H1 (cell line): Measurements from ENCODE around the gene WDR89. TPM values are rescaled to one million over a fixed set of nuclear protein-coding genes. Genes with fewer than 3 reads are reported as not detected.

ENCODE experiments used
- CTCF ChIA-PET: fragments of 300-600 bp; sonication (Branson Sonifier 250); formaldehyde crosslinking; loops from one replicate; lab custom pipeline; 2021; ENCODE audit not compliant: partially characterized antibody; lab: Charles Lee
- POLR2A ChIA-PET: fragments of 300-600 bp; sonication (Branson Sonifier 250); formaldehyde crosslinking; loops from one replicate; lab custom pipeline; 2021; ENCODE audit warnings: inconsistent platforms; ENCODE audit not compliant: partially characterized antibody; lab: Charles Lee
- DNase-seq, 2 experiments: peaks; one replicate each; pipeline versions ENCODE4 v3.0.0 to v3.0.0-alpha.2; 2010 to 2022; ENCODE audit warnings: low spot score in 2 of 2, low read depth in 1 of 2, mixed read lengths in 1 of 2
- FAIRE-seq: peaks from 2 replicates; lab custom pipeline; 2011; peaks lifted over from hg19 to GRCh38; lab: Jason Lieb, UNC
- H2AFZ ChIP-seq: 2 replicates; pipeline ENCODE4 v1.8.1; 2012; ENCODE audit warnings: low read length, inconsistent platforms
- H2AK5ac ChIP-seq: 2 replicates; pipeline ENCODE4 v1.6.1; 2013; ENCODE audit warnings: low read depth, low read length
- H2BK120ac ChIP-seq: replicated peaks from 2 replicates; pipeline ENCODE3; 2013; ENCODE audit warnings: low read depth, low read length, inconsistent platforms
- H2BK12ac ChIP-seq: 2 replicates; pipeline ENCODE4 v1.6.1; 2013; ENCODE audit warnings: low read depth, low read length
- H2BK15ac ChIP-seq: 2 replicates; pipeline ENCODE4 v1.6.1; 2013; ENCODE audit warnings: low read length
- H2BK20ac ChIP-seq: 2 replicates; pipeline ENCODE4 v1.6.1; 2013; ENCODE audit warnings: low read length
- H2BK5ac ChIP-seq: 2 replicates; pipeline ENCODE4 v1.6.1; 2013; ENCODE audit warnings: low read depth, low read length
- H3K14ac ChIP-seq: 2 replicates; pipeline ENCODE4 v1.6.1; 2013; ENCODE audit warnings: inconsistent platforms; ENCODE audit not compliant: insufficient read length
- H3K18ac ChIP-seq: 2 replicates; pipeline ENCODE4 v1.6.1; 2013; ENCODE audit warnings: low read length; ENCODE audit errors: extremely low read depth
- H3K23ac ChIP-seq: 2 replicates; pipeline ENCODE4 v1.6.1; 2013; ENCODE audit warnings: inconsistent platforms; ENCODE audit not compliant: insufficient read length
- H3K23me2 ChIP-seq: 2 replicates; pipeline ENCODE4 v1.6.1; 2013; ENCODE audit warnings: low read depth, low read length
- H3K27ac ChIP-seq: 2 replicates; pipeline ENCODE4 v1.6.1; 2011; ENCODE audit warnings: low read depth, low read length, inconsistent platforms
- H3K27me3 ChIP-seq, 4 experiments: replicated peaks in 1 of 4; 1 replicate in 1 of 4; 2 replicates in 3 of 4; pipeline versions ENCODE4 v1.6.1 to v1.8.1; 2011 to 2013; ENCODE audit warnings: low read length in 3 of 4, mild to moderate bottlenecking in 3 of 4, inconsistent platforms in 2 of 4, mixed read lengths in 2 of 4, moderate library complexity in 1 of 4; ENCODE audit not compliant: control insufficient read depth in 3 of 4, insufficient read depth in 3 of 4; ENCODE audit errors: extremely low read depth in 1 of 4
- H3K36me3 ChIP-seq, 4 experiments: 2 replicates each; pipeline versions ENCODE4 v1.6.1 to v1.8.1; 2011 to 2013; ENCODE audit warnings: mild to moderate bottlenecking in 4 of 4, low read length in 3 of 4, moderate library complexity in 2 of 4, control low read depth in 1 of 4, inconsistent platforms in 1 of 4; ENCODE audit not compliant: insufficient read depth in 4 of 4, control insufficient read depth in 2 of 4
- H3K4ac ChIP-seq: replicated peaks from 2 replicates; pipeline ENCODE3; 2013; ENCODE audit warnings: low read length, low read depth, mixed read lengths, inconsistent platforms; ENCODE audit not compliant: insufficient read length
- H3K4me1 ChIP-seq, 4 experiments: replicated peaks in 1 of 4; 1 replicate in 1 of 4; 2 replicates in 3 of 4; pipeline versions ENCODE4 v1.6.1 to v1.8.1; 2011 to 2013; ENCODE audit warnings: low read length in 3 of 4, inconsistent platforms in 2 of 4, mixed read lengths in 1 of 4; ENCODE audit not compliant: insufficient read depth in 4 of 4, control insufficient read depth in 3 of 4
- H3K4me2 ChIP-seq, 2 experiments: 2 replicates each; pipeline versions ENCODE4 v1.6.1 to v1.8.1; 2011 to 2013; ENCODE audit warnings: low read depth in 2 of 2, low read length in 2 of 2, control low read depth in 1 of 2, inconsistent platforms in 1 of 2, mild to moderate bottlenecking in 1 of 2; ENCODE audit not compliant: insufficient read depth in 1 of 2
- H3K4me3 ChIP-seq, 4 experiments: fragments of 200-600, 300-600 bp in 1 of 4; sonication (generic), shearing (Covaris generic), sonication (Bioruptor Twin) in 1 of 4; 2 replicates each; pipeline versions ENCODE4 v1.5.1 to v1.8.1; 2011 to 2016; ENCODE audit warnings: low read length in 4 of 4, low read depth in 3 of 4, control low read depth in 2 of 4, inconsistent platforms in 2 of 4, mild to moderate bottlenecking in 2 of 4, mixed read lengths in 1 of 4, moderate library complexity in 1 of 4; ENCODE audit not compliant: insufficient read depth in 2 of 4; ENCODE audit errors: extremely low read depth in 1 of 4
- H3K56ac ChIP-seq: replicated peaks from 2 replicates; pipeline ENCODE3; 2013; ENCODE audit warnings: low read depth, mild to moderate bottlenecking, mixed read lengths, low read length, inconsistent platforms; ENCODE audit not compliant: insufficient read length
- H3K79me1 ChIP-seq: 2 replicates; pipeline ENCODE4 v1.6.1; 2013; ENCODE audit warnings: low read depth, low read length, control low read depth
- H3K79me2 ChIP-seq, 2 experiments: 2 replicates each; pipeline versions ENCODE4 v1.6.1 to v1.8.1; 2012 to 2013; ENCODE audit warnings: low read length in 2 of 2, mild to moderate bottlenecking in 2 of 2, inconsistent platforms in 1 of 2; ENCODE audit not compliant: insufficient read depth in 2 of 2, control insufficient read depth in 1 of 2
- H3K9ac ChIP-seq, 4 experiments: replicated peaks in 1 of 4; 1 replicate in 1 of 4; 2 replicates in 3 of 4; pipeline versions ENCODE4 v1.6.1 to v1.8.1; 2011 to 2013; ENCODE audit warnings: low read depth in 3 of 4, low read length in 3 of 4, control low read depth in 2 of 4, mild to moderate bottlenecking in 2 of 4, moderate library complexity in 2 of 4, inconsistent platforms in 1 of 4; ENCODE audit errors: extremely low read depth in 1 of 4
- H3K9me3 ChIP-seq, 2 experiments: 2 replicates each; pipeline versions ENCODE4 v1.6.1 to v1.8.1; 2012 to 2013; ENCODE audit warnings: mild to moderate bottlenecking in 2 of 2, moderate library complexity in 2 of 2, control low read depth in 1 of 2, inconsistent platforms in 1 of 2, low read depth in 1 of 2, low read length in 1 of 2, mixed read lengths in 1 of 2; ENCODE audit not compliant: insufficient read depth in 2 of 2
- H4K20me1 ChIP-seq, 2 experiments: replicated peaks in 1 of 2; 2 replicates each; pipeline versions ENCODE3 to v1.8.1; 2011 to 2013; ENCODE audit warnings: inconsistent platforms in 2 of 2, low read length in 2 of 2, mild to moderate bottlenecking in 1 of 2; ENCODE audit not compliant: insufficient read depth in 2 of 2, control insufficient read depth in 1 of 2
- H4K5ac ChIP-seq: 2 replicates; pipeline ENCODE4 v1.6.1; 2013; ENCODE audit warnings: low read length, low read depth, mixed read lengths, inconsistent platforms; ENCODE audit not compliant: insufficient read length
- H4K8ac ChIP-seq: 2 replicates; pipeline ENCODE4 v1.8.0; 2013; ENCODE audit warnings: mild to moderate bottlenecking, moderate library complexity, low read length, inconsistent platforms; ENCODE audit not compliant: insufficient read depth; ENCODE audit errors: extremely low read depth
- H4K91ac ChIP-seq: replicated peaks from 2 replicates; pipeline ENCODE3; 2013; ENCODE audit warnings: low read length, mixed read lengths, inconsistent platforms; ENCODE audit not compliant: insufficient read length
- ATF3 ChIP-seq: IDR thresholded peaks from 2 replicates; pipeline ENCODE4 v1.6.1; 2011; ENCODE audit warnings: low read depth, mild to moderate bottlenecking, low read length; ENCODE audit not compliant: insufficient read depth
- CBX5 ChIP-seq: fragments of 300-800, 300-1000 bp; sonication (generic); IDR thresholded peaks from 2 replicates; pipeline ENCODE4 v1.7.1; 2016; ENCODE audit warnings: antibody characterized with exemption, low read length, low read depth
- CEBPB ChIP-seq: IDR thresholded peaks from 2 replicates; pipeline ENCODE4 v1.6.1; 2012; ENCODE audit warnings: low read depth, low read length
- GABPA ChIP-seq: IDR thresholded peaks from 2 replicates; pipeline ENCODE4 v1.6.1; 2011; ENCODE audit warnings: mild to moderate bottlenecking, low read length, moderate library complexity, borderline replicate concordance; ENCODE audit not compliant: insufficient read depth
- HDAC6 ChIP-seq: IDR thresholded peaks from one replicate; pipeline ENCODE4 v1.7.1; 2012; ENCODE audit warnings: low read depth, mild to moderate bottlenecking, inconsistent platforms, low read length, moderate library complexity
- JUN ChIP-seq: IDR thresholded peaks from 2 replicates; pipeline ENCODE4 v1.6.1; 2011; ENCODE audit warnings: low read depth, mild to moderate bottlenecking, improper control_type of control experiment, low read length
- POU5F1 ChIP-seq: IDR thresholded peaks from 2 replicates; pipeline ENCODE4 v1.6.1; 2011; ENCODE audit warnings: low read depth, mild to moderate bottlenecking, low read length, moderate library complexity
- RAD21 ChIP-seq, 2 experiments: IDR thresholded peaks in 1 of 2; conservative IDR thresholded peaks in 1 of 2; 2 replicates each; pipeline ENCODE4 v1.6.1; 2011; ENCODE audit warnings: low read depth in 2 of 2, low read length in 2 of 2, improper control_type of control experiment in 1 of 2, inconsistent platforms in 1 of 2, mild to moderate bottlenecking in 1 of 2, moderate library complexity in 1 of 2
- RFX5 ChIP-seq: IDR thresholded peaks from 2 replicates; pipeline ENCODE4 v1.6.1; 2011; ENCODE audit warnings: low read depth, low read length, improper control_type of control experiment, borderline replicate concordance
- SIN3A ChIP-seq, 2 experiments: IDR thresholded peaks in 1 of 2; conservative IDR thresholded peaks in 1 of 2; 2 replicates each; pipeline ENCODE4 v1.6.1; 2011 to 2012; ENCODE audit warnings: low read length in 2 of 2, improper control_type of control experiment in 1 of 2, low read depth in 1 of 2, mild to moderate bottlenecking in 1 of 2
- TAF7 ChIP-seq: optimal IDR thresholded peaks from 2 replicates; pipeline ENCODE3; 2011; ENCODE audit warnings: low read depth, mild to moderate bottlenecking, inconsistent platforms, low read length, moderate library complexity, borderline replicate concordance
- YY1 ChIP-seq: IDR thresholded peaks from 2 replicates; pipeline ENCODE4 v1.6.1; 2011; ENCODE audit warnings: low read depth, mild to moderate bottlenecking, low read length
- ZNF274 ChIP-seq: IDR thresholded peaks from 2 replicates; pipeline ENCODE4 v1.7.0; 2012; ENCODE audit warnings: low read length, borderline replicate concordance; ENCODE audit errors: extremely low read depth
- WGBS, 2 experiments: shearing (Covaris generic) in 1 of 2; methylation state at CpG; one replicate each; pipeline versions ENCODE4 v1.1.6 to v1.1.7; 2013 to 2015; ENCODE audit warnings: low lambda C conversion rate in 2 of 2, mixed read lengths in 2 of 2, inconsistent platforms in 1 of 2, low coverage in 1 of 2, missing lambda C conversion rate in 1 of 2; ENCODE audit not compliant: insufficient replicate concordance in 2 of 2, insufficient coverage in 1 of 2, insufficient read length in 1 of 2; ENCODE audit errors: extremely low coverage in 1 of 2, missing lambda C conversion rate in 1 of 2; 5-methylcytosine and 5-hydroxymethylcytosine counted together
- polyA plus RNA-seq, 7 experiments: library from polyadenylated mRNA; depleted of rRNA in 3 of 7; stranded (reverse) in 5 of 7; unstranded in 2 of 7; fragments of >200 nt in 5 of 7; fragments of 200-250 nt in 2 of 7; gene quantifications; 1 replicate in 5 of 7; 2 replicates in 1 of 7; 4 replicates in 1 of 7; pipeline versions ENCODE4 v1.2.1 to v1.2.3, GENCODE V29; 2011 to 2013; ENCODE audit warnings: missing spikeins in 2 of 7, mixed read lengths in 2 of 7
- total RNA-seq: library from RNA; stranded (reverse); fragmentation: NEBNext Ultra II Directional; extraction: Animal tissue kit (Norgen Biotek cat#: 25700); gene quantifications from 2 replicates; pipeline ENCODE4 v1.2.1, GENCODE V29; 2021

Gene WDR89
- total and polyA plus RNA-seq, 2 of the 8 experiments (the other 6 are each of a cell fraction or from before 2014, with no cell fraction given), result 8.3 to 32.9 TPM

- Histone ChIP-seq H3K27me3 (no peaks in the 10 kb centered on the region), H3K27ac (no peak overlapping the region), H3K23ac (no peak overlapping the region), H4K91ac (no peak overlapping the region), H3K4ac (no peak overlapping the region), H4K5ac (no peak overlapping the region), H3K79me1 (no peaks in the 10 kb centered on the region), H4K20me1 (peaks cover 0 to 2% of the 10 kb centered on the region in 2 experiments), H2BK12ac (no peak overlapping the region), H2BK20ac (no peak overlapping the region), H3K9me3 (no peaks in the 10 kb centered on the region), H3K56ac (no peak overlapping the region), H3K23me2 (no peaks in the 10 kb centered on the region), H3K18ac (no peak overlapping the region), H2AFZ (no peak overlapping the region), H4K8ac (no peak overlapping the region; the same call in 1 of the 2 replicates), H2BK5ac (no peak overlapping the region), H2BK120ac (no peak overlapping the region), H3K4me2 (no peak overlapping the region), H3K4me1 (no peaks in the 10 kb centered on the region), H3K4me3 (no peak overlapping the region), H2BK15ac (no peak overlapping the region), H3K79me2 (no peaks in the 10 kb centered on the region), H3K9ac (no peak overlapping the region), H2AK5ac (no peak overlapping the region), H3K14ac (no peak overlapping the region), H3K36me3 (no peaks in the 10 kb centered on the region)
- POLR2A ChIA-PET, result no interaction called here
- no peak for FAIRE-seq
- CTCF ChIA-PET, result no interaction called here
- DNase-seq, result no peak
- 91% methylated on average over 7 of the region's 7 CpGs; no CpG with 5 or more reads in 1 of the 2 experiments for WGBS, 2 experiments
- TF ChIP-seq HDAC6, result no peak
- TF ChIP-seq CBX5, result no peak
- no peak for TF ChIP-seq ATF3
- no peak for TF ChIP-seq SIN3A (conservative IDR thresholded peaks at IDR 0.05 in 1 of 2, IDR thresholded peaks at IDR 0.05 in 1 of 2; ENCODE audit: low read depth in 1 of 2, low read length in 2 of 2)
- no peak for TF ChIP-seq RAD21 (IDR thresholded peaks at IDR 0.05 in 1 of 2, conservative IDR thresholded peaks at IDR 0.05 in 1 of 2; ENCODE audit: low read depth in 2 of 2, low read length in 2 of 2)
- no peak for TF ChIP-seq JUN
- TF ChIP-seq YY1, result no peak
- TF ChIP-seq CEBPB, result no peak
- TF ChIP-seq GABPA, result no peak
- no peak for TF ChIP-seq TAF7
- TF ChIP-seq ZNF274, result no peak
- TF ChIP-seq RFX5, result no peak
- no peak for TF ChIP-seq POU5F1
Observed at GRCh38 chr14:63673886-63674497, 32.3 kb upstream of the WDR89 start.
